K562 (cell line): Measurements from ENCODE around the gene NLRP9. TPM values are rescaled to one million over a fixed set of nuclear protein-coding genes. Genes with fewer than 3 reads are reported as not detected.

Source experiments
- ATAC-seq: fragments of 200-7000 bp; cut with Tn5 transposase; 3 replicates; pipeline ENCODE4 v1.9.1; 2020; ENCODE audit warnings: moderate library complexity
- BruUV-seq: library from RNA; stranded (reverse); fragments of 400-500 nt; replicated peaks from 2 replicates; lab custom pipeline; 2021; lab: Mats Ljungman, UMichigan
- CTCF ChIA-PET: fragments of 300-600 bp; formaldehyde crosslinking; extraction: SDS; loops from one replicate; lab custom pipeline; 2021; ENCODE audit warnings: low intra/inter-chr PET ratio; lab: Yijun Ruan, JAX
- POLR2A ChIA-PET: fragments of 300-600, 350-650 bp; sonication (Branson Sonifier 250); formaldehyde crosslinking; extraction: SDS; loops from one replicate; lab custom pipeline; 2021; ENCODE audit warnings: antibody characterized with exemption, inconsistent platforms; lab: Yijun Ruan, JAX
- DNase-seq, 4 experiments: peaks; one replicate each; pipeline versions ENCODE4 v3.0.0 to v3.0.0-alpha.2; 2011 to 2018; ENCODE audit warnings: low spot score in 3 of 4, mixed read lengths in 3 of 4; ENCODE audit errors: extremely low read depth in 1 of 4
- FAIRE-seq: peaks from 2 replicates; lab custom pipeline; 2011; peaks lifted over from hg19 to GRCh38; lab: Jason Lieb, UNC
- H2AFZ ChIP-seq: 2 replicates; pipeline ENCODE4 v1.6.0; 2011; ENCODE audit warnings: low read depth, low read length, control low read depth, inconsistent platforms
- H3K27ac ChIP-seq: fragments of 200-600 bp; 3 replicates; pipeline ENCODE4 v1.8.0; 2011; ENCODE audit warnings: low read depth, mild to moderate bottlenecking, control low read depth, inconsistent platforms, low read length, moderate library complexity, mixed read lengths; ENCODE audit errors: extremely low read depth
- H3K27me3 ChIP-seq, 2 experiments: fragments of 300-600 bp in 1 of 2; 2 replicates in 1 of 2; 3 replicates in 1 of 2; pipeline versions ENCODE4 v1.6.0 to v1.8.0; 2011; ENCODE audit warnings: inconsistent platforms in 2 of 2, low read length in 2 of 2, mild to moderate bottlenecking in 1 of 2, mixed read lengths in 1 of 2, moderate library complexity in 1 of 2; ENCODE audit not compliant: control insufficient read depth in 2 of 2, insufficient read depth in 2 of 2
- H3K36me3 ChIP-seq: fragments of 300-600 bp; 3 replicates; pipeline ENCODE4 v1.8.0; 2011; ENCODE audit warnings: mild to moderate bottlenecking, low read length, inconsistent platforms; ENCODE audit not compliant: control insufficient read depth, insufficient read depth
- H3K4me1 ChIP-seq, 2 experiments: fragments of 200-600 bp in 1 of 2; replicated peaks in 1 of 2; 2 replicates in 1 of 2; 3 replicates in 1 of 2; pipeline versions ENCODE4 v1.5.1 to v1.8.0; 2011; ENCODE audit warnings: inconsistent platforms in 2 of 2, low read length in 2 of 2, mild to moderate bottlenecking in 1 of 2, mixed read lengths in 1 of 2, moderate library complexity in 1 of 2; ENCODE audit not compliant: control insufficient read depth in 2 of 2, insufficient read depth in 2 of 2
- H3K4me2 ChIP-seq: 2 replicates; pipeline ENCODE4 v1.6.1; 2011; ENCODE audit warnings: low read length, control low read depth, inconsistent platforms, mixed read lengths; ENCODE audit not compliant: insufficient read depth
- H3K4me3 ChIP-seq: fragments of 200-600 bp; sonication (generic), shearing (Covaris generic); 2 replicates; pipeline ENCODE4 v1.5.1; 2016; ENCODE audit warnings: control low read depth, inconsistent platforms
- H3K79me2 ChIP-seq: fragments of 200-600 bp; 3 replicates; pipeline ENCODE4 v1.8.0; 2011; ENCODE audit warnings: low read length, inconsistent platforms; ENCODE audit not compliant: control insufficient read depth, insufficient read depth
- H3K9ac ChIP-seq, 2 experiments: 2 replicates each; pipeline versions ENCODE4 v1.6.0 to v1.6.1; 2011; ENCODE audit warnings: low read depth in 2 of 2, low read length in 2 of 2, control low read depth in 1 of 2, inconsistent platforms in 1 of 2, mild to moderate bottlenecking in 1 of 2, mixed read lengths in 1 of 2; ENCODE audit not compliant: insufficient read depth in 1 of 2
- H3K9me1 ChIP-seq: one replicate; pipeline ENCODE4 v1.6.0; 2011; ENCODE audit warnings: inconsistent platforms, mild to moderate bottlenecking, low read length, moderate library complexity; ENCODE audit not compliant: control insufficient read depth, insufficient read depth
- H3K9me3 ChIP-seq: replicated peaks from 2 replicates; pipeline ENCODE4 v1.5.1; 2011; ENCODE audit warnings: low read depth, low read length, inconsistent platforms; ENCODE audit not compliant: control insufficient read depth, insufficient read depth
- H4K20me1 ChIP-seq: replicated peaks from 2 replicates; pipeline ENCODE4 v1.6.1; 2011; ENCODE audit warnings: low read length, inconsistent platforms, mixed read lengths; ENCODE audit not compliant: control insufficient read depth, insufficient read depth
- NEUROD1 ChIP-seq: fragments of 150-350 bp; IDR thresholded peaks from 2 replicates; pipeline ENCODE4 v1.6.1; 2014; ENCODE audit warnings: borderline replicate concordance, low read length, low read depth; ENCODE audit not compliant: partially characterized antibody
- POLR2G ChIP-seq: fragments of 200-400 bp; formaldehyde crosslinking; IDR thresholded peaks from 2 replicates; pipeline ENCODE4 v1.6.1; 2017; ENCODE audit warnings: low read depth, mild to moderate bottlenecking, antibody characterized with exemption, low read length, moderate library complexity
- WGBS: fragments of 100-300 bp; shearing (Covaris generic); methylation state at CpG from one replicate; pipeline ENCODE4 v1.1.6; 2016; ENCODE audit warnings: low coverage, mixed read lengths; ENCODE audit not compliant: insufficient coverage; ENCODE audit errors: missing lambda C conversion rate; 5-methylcytosine and 5-hydroxymethylcytosine counted together
- in situ Hi-C: fragments of 300-500 bp; cut with MboI; formaldehyde crosslinking; loops from 4 replicates; pipeline ENCODE4 v1.15.0; 2018; ENCODE audit warnings: inconsistent platforms, mixed read lengths
- intact Hi-C: fragments of 100-400 bp; cut with micrococcal nuclease; formaldehyde crosslinking; loops from 2 replicates; pipeline ENCODE4 v1.14.2; 2022
- polyA plus RNA-seq, 8 experiments: library from polyadenylated mRNA; depleted of rRNA in 4 of 8; stranded (reverse) in 5 of 8; unstranded in 3 of 8; fragments of >200 nt; fragmentation: Nextera tagmentation in 2 of 8; fragmentation: Illumina TruSeq in 1 of 8; extraction: Ambion mirVana in 2 of 8; extraction: Trizol in 1 of 8; gene quantifications; 2 replicates each; pipeline versions ENCODE4 v1.2.1 to v1.2.3, GENCODE V29; 2011 to 2014; ENCODE audit warnings: inconsistent platforms in 1 of 8, missing spikeins in 1 of 8
- total RNA-seq, 7 experiments: library from RNA; depleted of rRNA in 6 of 7; stranded (reverse); fragments of >200 nt in 6 of 7; fragmentation: Illumina TruSeq in 2 of 7; extraction: Trizol in 2 of 7; gene quantifications; 2 replicates each; pipeline versions ENCODE4 v1.2.1 to v1.2.3, GENCODE V29; 2011 to 2021; ENCODE audit warnings: low replicate concordance in 1 of 7

NLRP9 gene
- total and polyA plus RNA-seq, 9 of the 15 experiments (the other 6 are each of a cell fraction or from before 2014, with no cell fraction given): not detected

DNA sequence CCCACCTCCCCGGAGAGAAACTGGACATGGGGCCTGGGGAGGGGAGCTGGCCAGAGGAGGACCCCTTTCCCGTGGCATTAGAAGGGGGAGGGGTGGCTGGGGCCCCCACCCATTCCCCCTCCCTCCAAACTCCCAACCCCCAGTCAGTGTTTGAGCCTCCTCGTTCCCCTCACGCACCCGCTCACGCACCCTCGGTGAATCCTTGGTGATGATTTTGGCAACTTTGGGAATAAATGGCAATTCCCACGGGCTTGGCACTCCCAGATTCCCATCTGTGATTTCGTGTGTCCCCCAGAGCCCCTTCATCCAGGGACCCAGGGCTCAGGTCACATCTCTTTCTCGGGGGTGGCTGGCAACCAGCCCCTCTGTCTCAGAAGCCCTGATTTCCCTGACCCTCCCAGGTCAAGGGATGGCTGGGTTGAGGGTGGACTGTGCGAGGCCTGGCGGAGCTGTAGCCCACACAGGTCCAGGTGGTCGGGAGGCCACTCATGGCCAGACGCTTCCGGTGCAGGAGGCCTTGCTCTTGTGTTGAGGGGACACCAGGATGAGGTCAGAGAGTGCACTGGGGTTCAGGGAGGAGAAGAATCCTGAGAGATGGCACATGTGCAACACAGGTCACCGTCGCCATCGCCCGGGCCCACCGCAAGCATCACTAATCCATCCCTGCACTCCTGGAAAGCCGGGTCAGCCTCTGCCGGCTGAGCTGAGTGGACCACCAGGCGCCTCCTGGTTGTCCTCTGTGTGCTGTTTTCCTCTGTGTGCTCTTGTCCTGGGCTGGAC lies 42.5 kb downstream of the NLRP9 start:
- no peak for ATAC-seq
- CTCF ChIA-PET: no interaction called here
- Histone ChIP-seq H3K9me3 (no peaks in the 10 kb centered on the region), H3K9ac (no peak overlapping the region), H3K4me2 (no peak overlapping the region), H3K4me3 (no peak overlapping the region), H3K9me1 (peaks cover 4% of the 10 kb centered on the region), H4K20me1 (peaks cover 3% of the 10 kb centered on the region), H3K27ac (no peak overlapping the region), H3K27me3 (no peaks in the 10 kb centered on the region), H3K36me3 (peaks cover 81% of the 10 kb centered on the region; the same call in 2 of the 3 replicates), H2AFZ (no peak overlapping the region), H3K79me2 (no peaks in the 10 kb centered on the region), H3K4me1 (peaks cover 0 to 12% of the 10 kb centered on the region in 2 experiments; a peak in 2 of 5 replicates)
- TF ChIP-seq NEUROD1: no peak
- peak; percentile 55 for TF ChIP-seq POLR2G
- no TSS peak for BruUV-seq
- POLR2A ChIA-PET: no interaction called here
- FAIRE-seq: no peak
- 96% methylated on average over 16 of the region's 23 CpGs for WGBS
- DNase-seq: no peak
- in situ Hi-C loops: no loop called here
- intact Hi-C loops: no loop called here
